NCI-H2081 treated with DMSO at 0.1 percent for 48 hours (cell line): ENCODE data around the gene LRCH3.
A peak's percentile ranks its signal among the peaks of the same experiment; 100 is the strongest.
"Not testable (repeated sequence)": the region's sequence is repeated elsewhere in the genome, so short reads cannot be mapped to it uniquely, and the experiment has no call there.

Experiments used
- DNase-seq: peaks from one replicate; lab custom pipeline; 2025; lab: John Stamatoyannopoulos, UW

The LRCH3 gene

GRCh38 chr3:197883541-197883940, 92.5 kb downstream of the LRCH3 start:
- DNase-seq = no peak

- not testable (repeated sequence) for DNase-seq
Observed at GRCh38 chr3:197884330-197884729, 93.3 kb downstream of the LRCH3 start.

GRCh38 chr3:197886052-197886451, 95.0 kb downstream of the LRCH3 start:
- not testable (repeated sequence) for DNase-seq

- DNase-seq = not testable (repeated sequence)
Observed at GRCh38 chr3:197887430-197888053, 96.5 kb downstream of the LRCH3 start.

GRCh38 chr3:197888511-197888910, 97.5 kb downstream of the LRCH3 start:
- DNase-seq = no peak

GRCh38 chr3:197889204-197889930, 98.3 kb downstream of the LRCH3 start:
- no peak for DNase-seq

- no peak for DNase-seq
Observed at GRCh38 chr3:197890693-197891092, 99.6 kb downstream of the LRCH3 start.

- DNase-seq = no peak
Observed at GRCh38 chr3:197892162-197892561, 101.1 kb downstream of the LRCH3 start.

GRCh38 chr3:197896421-197896820, 105.4 kb downstream of the LRCH3 start:
- no peak for DNase-seq

GRCh38 chr3:197899833-197900478, 108.9 kb downstream of the LRCH3 start:
- no peak for DNase-seq

GRCh38 chr3:197901626-197902025, 110.6 kb downstream of the LRCH3 start:
- no peak for DNase-seq

GRCh38 chr3:197906023-197906849, 115.2 kb downstream of the LRCH3 start:
- DNase-seq = peak; percentile 55

- no peak for DNase-seq
Observed at GRCh38 chr3:197906850-197907187, 115.8 kb downstream of the LRCH3 start.

- DNase-seq = no peak
Observed at GRCh38 chr3:197907196-197907595, 116.1 kb downstream of the LRCH3 start.

- not testable (repeated sequence) for DNase-seq
Observed at GRCh38 chr3:197908550-197908949, 117.5 kb downstream of the LRCH3 start.

GRCh38 chr3:197908957-197909701, 118.1 kb downstream of the LRCH3 start:
- no peak for DNase-seq

- DNase-seq = no peak
Observed at GRCh38 chr3:197912741-197913476, 121.9 kb downstream of the LRCH3 start.

GRCh38 chr3:197913641-197914380, 122.8 kb downstream of the LRCH3 start:
- DNase-seq = no peak

GRCh38 chr3:197921429-197922275, 130.6 kb downstream of the LRCH3 start:
- not testable (repeated sequence) for DNase-seq
